Bronchial epithelial cell (primary cell): ENCODE results near the gene SLC25A21. TPM values are rescaled to one million over a fixed set of nuclear protein-coding genes. Genes with fewer than 3 reads are reported as not detected.
"Not testable (repeated sequence)": the region's sequence is repeated elsewhere in the genome, so short reads cannot be mapped to it uniquely, and the experiment has no call there.

Experiments used
- DNase-seq: peaks from one replicate; pipeline ENCODE4 v3.0.0-alpha.2; 2010; ENCODE audit warnings: low read depth
- FAIRE-seq: peaks from 2 replicates; lab custom pipeline; 2011; peaks lifted over from hg19 to GRCh38; lab: Jason Lieb, UNC
- H3K27me3 ChIP-seq: 2 replicates; pipeline ENCODE4 v1.5.1; 2011; ENCODE audit warnings: low read length; ENCODE audit not compliant: control insufficient read depth, insufficient read depth
- H3K36me3 ChIP-seq: 2 replicates; pipeline ENCODE4 v1.5.1; 2011; ENCODE audit warnings: low read length; ENCODE audit not compliant: control insufficient read depth, insufficient read depth
- H3K4me3 ChIP-seq: 2 replicates; pipeline ENCODE4 v1.5.1; 2011; ENCODE audit warnings: mild to moderate bottlenecking, low read depth, low read length, control low read depth
- total RNA-seq: library from RNA; depleted of rRNA; stranded (reverse); fragments of >200 nt; gene quantifications from 2 replicates; pipeline ENCODE4 v1.2.1, GENCODE V29; 2014
- TF ChIP-seq, protein P1 (sequence below): IDR thresholded peaks from 2 replicates; pipeline ENCODE4 v1.5.1; 2011; ENCODE audit warnings: mild to moderate bottlenecking, moderate library complexity, low read length, control low read depth, inconsistent platforms; ENCODE audit not compliant: insufficient read depth, severe bottlenecking

SLC25A21 gene
- total RNA-seq, result 0.53 and 0.64 TPM in 2 replicates

DNA sequence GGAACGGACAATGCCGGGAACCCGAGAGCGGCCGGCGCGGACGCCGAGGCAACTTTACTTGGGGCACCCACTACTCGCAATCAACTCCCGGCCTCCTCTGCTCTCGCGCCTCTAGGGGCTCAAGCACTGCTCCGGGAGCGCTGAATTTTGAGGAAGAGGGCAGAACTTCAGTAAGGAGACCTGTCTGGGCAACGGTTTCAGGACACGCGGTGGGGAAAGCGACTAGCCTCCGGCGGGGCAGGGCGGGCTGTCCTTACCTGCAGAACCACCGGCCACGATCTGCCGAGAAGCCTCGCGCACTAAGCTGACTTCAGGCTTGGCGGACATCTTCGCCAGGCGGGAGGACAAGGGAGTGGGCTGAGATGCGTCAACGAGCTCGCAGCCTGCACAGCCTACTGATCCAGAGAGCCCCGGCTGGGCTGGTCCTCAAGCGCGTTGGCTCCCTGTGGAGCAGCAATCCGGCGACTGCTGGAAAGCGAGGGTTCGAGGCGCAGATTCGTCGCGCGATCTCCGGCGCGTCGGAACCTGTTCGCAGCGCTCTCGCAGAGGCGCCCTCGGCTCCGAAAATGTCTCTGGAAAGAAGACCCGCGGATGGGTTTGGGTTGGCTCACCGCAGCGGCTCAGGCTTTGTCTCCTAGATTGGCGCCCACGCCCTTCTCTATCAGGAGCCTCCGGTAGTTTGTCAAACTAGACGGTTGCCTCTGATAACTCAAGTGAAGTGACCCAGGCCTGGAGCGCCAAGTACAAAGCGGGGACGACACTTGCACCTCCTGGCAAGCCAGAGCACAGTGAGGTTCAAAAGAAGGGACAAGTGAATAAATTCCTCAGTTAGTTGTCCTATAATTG, at the start of gene SLC25A21:
TSS of gene SLC25A21 (minus strand) at position 583 of the 846 bp plus-strand sequence.
- peak within 1 kb of the TSS; percentile 81 for H3K4me3 ChIP-seq
- H3K27me3 ChIP-seq, result no peaks in the 10 kb centered on the region
- FAIRE-seq (no peak), DNase-seq (peak; percentile 76)
- H3K36me3 ChIP-seq, result no peaks in the 10 kb centered on the region
- TF ChIP-seq, protein P1, sequence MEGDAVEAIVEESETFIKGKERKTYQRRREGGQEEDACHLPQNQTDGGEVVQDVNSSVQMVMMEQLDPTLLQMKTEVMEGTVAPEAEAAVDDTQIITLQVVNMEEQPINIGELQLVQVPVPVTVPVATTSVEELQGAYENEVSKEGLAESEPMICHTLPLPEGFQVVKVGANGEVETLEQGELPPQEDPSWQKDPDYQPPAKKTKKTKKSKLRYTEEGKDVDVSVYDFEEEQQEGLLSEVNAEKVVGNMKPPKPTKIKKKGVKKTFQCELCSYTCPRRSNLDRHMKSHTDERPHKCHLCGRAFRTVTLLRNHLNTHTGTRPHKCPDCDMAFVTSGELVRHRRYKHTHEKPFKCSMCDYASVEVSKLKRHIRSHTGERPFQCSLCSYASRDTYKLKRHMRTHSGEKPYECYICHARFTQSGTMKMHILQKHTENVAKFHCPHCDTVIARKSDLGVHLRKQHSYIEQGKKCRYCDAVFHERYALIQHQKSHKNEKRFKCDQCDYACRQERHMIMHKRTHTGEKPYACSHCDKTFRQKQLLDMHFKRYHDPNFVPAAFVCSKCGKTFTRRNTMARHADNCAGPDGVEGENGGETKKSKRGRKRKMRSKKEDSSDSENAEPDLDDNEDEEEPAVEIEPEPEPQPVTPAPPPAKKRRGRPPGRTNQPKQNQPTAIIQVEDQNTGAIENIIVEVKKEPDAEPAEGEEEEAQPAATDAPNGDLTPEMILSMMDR, result peak; percentile 10

DNA sequence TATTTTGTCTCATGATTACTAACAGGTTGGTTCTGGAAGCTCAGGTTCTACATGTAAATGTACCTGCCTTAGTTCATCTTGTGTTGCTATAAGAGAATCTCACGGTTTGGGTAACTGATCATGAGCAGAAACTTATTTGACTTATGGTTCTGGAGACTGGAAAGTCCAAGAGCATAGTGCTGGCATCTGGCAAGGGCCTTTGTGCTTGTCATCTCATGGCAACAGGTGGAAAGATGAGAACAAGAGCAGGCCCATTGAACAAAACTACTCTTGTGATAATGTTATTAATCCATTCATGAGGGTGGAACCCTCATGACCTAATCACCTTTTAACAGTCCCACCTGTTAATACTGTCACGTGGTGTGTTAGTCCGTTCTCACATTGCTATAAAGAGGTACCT, 48.7 kb upstream of the SLC25A21 start:
- no peak overlapping the region for H3K4me3 ChIP-seq
- FAIRE-seq (no peak), DNase-seq (no peak)
- H3K27me3 ChIP-seq, result no peaks in the 10 kb centered on the region
- TF ChIP-seq, protein P1, result no peak
- H3K36me3 ChIP-seq, result no peaks in the 10 kb centered on the region

DNA sequence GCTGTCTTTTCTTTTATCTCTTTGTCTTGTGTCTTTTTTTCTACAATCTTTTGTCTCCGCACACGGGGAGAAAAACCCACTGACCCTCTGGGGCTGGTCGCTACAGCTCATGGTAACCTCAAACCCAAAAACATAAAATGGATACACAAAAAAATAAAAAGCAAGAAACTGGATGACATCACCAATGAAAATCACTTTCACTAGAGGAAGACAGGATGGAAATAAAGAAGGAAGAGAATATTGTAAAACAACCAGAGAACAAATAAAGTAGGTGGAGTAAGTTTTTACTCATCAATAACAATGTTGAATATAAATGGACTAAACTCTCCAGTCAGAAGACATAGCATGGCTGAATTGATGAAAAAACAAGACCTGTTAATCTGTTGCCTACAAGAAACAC, 42.9 kb upstream of the SLC25A21 start:
- H3K27me3 ChIP-seq, result no peaks in the 10 kb centered on the region
- TF ChIP-seq, protein P1, result no peak
- H3K36me3 ChIP-seq, result no peaks in the 10 kb centered on the region
- FAIRE-seq, result no peak
- no peak for DNase-seq
- no peak overlapping the region for H3K4me3 ChIP-seq

DNA sequence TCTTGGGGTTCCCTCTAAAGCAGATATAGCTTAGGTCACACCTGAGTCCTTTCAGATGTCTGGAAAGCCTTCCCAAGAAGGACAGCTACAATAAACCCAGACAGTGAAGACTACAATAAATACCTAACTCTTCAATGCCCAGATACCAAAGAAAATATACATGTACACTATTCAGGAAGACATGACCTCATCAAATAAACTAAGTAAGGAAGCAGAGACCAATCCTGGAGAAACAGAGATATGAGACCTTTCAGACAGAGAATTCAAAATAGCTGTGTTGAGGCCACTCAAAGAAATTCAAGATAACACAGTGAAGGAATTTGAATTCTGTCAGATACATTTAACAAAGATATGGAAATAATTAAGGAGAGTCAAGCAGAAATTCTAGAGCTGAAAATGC, 40.6 kb upstream of the SLC25A21 start:
- Histone ChIP-seq H3K36me3 (no peaks in the 10 kb centered on the region), H3K4me3 (no peak overlapping the region), H3K27me3 (no peaks in the 10 kb centered on the region)
- no peak for FAIRE-seq
- TF ChIP-seq, protein P1, result no peak
- DNase-seq, result no peak

DNA sequence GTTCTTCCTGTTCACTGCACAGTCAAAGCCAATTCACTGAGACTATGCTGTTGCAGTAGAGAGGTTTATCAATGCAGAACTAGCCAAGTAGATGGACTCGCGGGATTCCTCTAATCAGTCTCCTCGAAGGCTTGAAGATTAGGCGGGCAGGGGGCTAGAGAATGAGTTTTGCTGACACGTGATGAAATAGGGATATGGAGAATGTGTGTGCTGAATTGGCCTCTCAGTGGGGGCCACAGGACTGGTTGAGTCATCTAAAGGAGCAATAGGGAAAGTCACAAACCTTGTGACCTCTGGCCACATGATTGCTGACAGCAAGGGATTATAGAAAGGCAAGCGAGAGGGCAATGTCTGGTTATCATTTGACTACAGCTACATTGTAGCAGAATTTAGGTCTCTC, 38.0 kb upstream of the SLC25A21 start:
- TF ChIP-seq, protein P1, result no peak
- FAIRE-seq, result no peak

DNA sequence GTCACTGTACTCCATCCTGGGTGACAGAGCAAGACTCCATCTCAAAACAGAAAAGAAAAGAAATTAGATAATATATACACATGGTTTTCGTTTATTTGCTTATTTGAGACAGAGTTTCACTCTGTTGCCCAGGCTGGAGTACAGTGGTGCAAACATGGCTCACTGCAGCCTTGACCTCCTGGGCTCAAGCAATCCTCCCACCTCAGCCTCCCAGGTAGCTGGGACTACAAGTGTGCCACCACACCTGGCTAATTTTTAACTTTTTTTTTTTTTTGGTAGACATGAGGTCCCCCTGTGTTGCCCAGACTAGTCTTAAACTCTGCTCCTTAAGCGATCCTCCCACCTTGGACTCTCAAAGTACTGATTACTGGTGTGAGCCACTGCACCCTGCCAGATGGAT, 37.2 kb upstream of the SLC25A21 start:
- not testable (repeated sequence) for DNase-seq, H3K4me3 ChIP-seq, H3K27me3 ChIP-seq, FAIRE-seq, H3K36me3 ChIP-seq

More for the DNA sequence above, 38.0 kb upstream of the SLC25A21 start:
- Histone ChIP-seq H3K36me3 (no peaks in the 10 kb centered on the region), H3K27me3 (no peaks in the 10 kb centered on the region), H3K4me3 (no peak overlapping the region)
- DNase-seq, result no peak

DNA sequence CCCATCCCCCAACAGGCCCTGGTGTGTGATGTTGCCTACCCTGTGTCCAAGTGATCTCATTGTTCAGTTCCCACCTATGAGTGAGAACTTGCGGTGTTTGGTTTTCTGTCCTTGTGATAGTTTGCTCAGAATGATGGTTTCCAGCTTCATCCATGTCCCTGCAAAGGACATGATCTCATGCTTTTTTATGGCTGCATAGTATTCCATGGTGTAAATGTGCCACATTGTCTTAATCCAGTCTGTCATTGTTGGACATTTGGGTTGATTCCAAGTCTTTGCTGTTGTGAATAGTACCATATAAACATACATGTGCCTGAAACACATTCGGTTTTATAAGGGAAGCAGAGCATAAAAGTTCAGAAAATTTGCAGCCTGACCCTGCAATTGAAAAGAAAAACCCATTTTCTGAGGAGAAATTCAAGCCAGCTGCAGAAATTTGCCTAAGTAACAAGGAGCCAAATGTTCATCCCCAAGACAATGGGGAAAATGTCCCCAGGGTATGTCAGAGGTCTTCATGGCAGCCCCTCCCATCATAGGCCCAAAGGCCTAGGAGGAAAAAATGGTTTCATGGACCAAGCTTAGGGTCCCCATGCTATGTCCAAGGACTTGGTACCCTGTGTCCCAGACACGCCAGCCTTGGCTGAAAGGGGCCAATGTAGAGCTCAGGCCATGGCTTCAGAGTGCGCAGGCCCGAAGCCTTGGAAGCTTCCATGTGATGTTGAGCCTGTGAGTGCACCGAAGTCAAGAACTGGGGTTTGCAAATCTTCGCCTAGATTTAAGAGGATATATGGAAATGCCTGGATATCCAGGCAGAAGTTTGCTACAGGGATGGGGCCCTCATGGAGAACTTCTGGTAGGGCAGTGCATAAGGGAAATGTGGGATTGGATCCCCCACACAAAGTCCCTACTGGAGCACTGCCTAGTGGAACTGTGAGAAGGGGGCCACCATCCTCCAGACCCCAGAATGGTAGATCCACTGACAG, 33.5 kb upstream of the SLC25A21 start:
- DNase-seq, H3K27me3 ChIP-seq, H3K4me3 ChIP-seq, FAIRE-seq, H3K36me3 ChIP-seq: not testable (repeated sequence)
